Measurements from ENCODE around the gene C10orf95. TPM values are rescaled to one million over a fixed set of nuclear protein-coding genes. Genes with fewer than 3 reads are reported as not detected.

C10orf95 gene
- total RNA-seq, 1 donor = not detected

DNA sequence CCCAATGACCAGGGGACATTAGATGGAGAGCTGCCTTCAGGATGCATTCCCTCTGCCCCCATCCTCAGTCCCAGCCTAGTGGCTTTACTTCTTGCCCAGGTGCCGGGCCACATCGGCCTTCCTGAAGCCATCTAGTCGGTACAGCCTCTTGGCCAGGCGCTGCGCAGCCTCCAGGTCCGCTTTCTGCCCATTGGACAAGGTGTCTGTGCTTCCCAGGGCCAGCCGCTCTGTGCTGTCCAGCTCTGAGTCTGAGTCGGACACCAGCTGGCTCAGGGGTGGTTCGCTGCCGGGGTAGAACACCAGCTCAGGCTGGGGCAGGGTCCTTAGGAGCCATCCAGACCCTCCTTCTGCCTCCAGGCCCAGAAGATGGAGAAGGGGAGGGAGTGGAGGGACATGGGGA, 39.0 kb downstream of the C10orf95 start:
- TF ChIP-seq, protein P1, sequence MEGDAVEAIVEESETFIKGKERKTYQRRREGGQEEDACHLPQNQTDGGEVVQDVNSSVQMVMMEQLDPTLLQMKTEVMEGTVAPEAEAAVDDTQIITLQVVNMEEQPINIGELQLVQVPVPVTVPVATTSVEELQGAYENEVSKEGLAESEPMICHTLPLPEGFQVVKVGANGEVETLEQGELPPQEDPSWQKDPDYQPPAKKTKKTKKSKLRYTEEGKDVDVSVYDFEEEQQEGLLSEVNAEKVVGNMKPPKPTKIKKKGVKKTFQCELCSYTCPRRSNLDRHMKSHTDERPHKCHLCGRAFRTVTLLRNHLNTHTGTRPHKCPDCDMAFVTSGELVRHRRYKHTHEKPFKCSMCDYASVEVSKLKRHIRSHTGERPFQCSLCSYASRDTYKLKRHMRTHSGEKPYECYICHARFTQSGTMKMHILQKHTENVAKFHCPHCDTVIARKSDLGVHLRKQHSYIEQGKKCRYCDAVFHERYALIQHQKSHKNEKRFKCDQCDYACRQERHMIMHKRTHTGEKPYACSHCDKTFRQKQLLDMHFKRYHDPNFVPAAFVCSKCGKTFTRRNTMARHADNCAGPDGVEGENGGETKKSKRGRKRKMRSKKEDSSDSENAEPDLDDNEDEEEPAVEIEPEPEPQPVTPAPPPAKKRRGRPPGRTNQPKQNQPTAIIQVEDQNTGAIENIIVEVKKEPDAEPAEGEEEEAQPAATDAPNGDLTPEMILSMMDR (IDR thresholded peaks at IDR 0.05; ENCODE audit: insufficient read depth, low read length) = no peak
- no peak overlapping the region for H3K4me3 ChIP-seq (ENCODE audit: low read depth, low read length)
- no peak for DNase-seq (ENCODE audit: low read depth)

DNA sequence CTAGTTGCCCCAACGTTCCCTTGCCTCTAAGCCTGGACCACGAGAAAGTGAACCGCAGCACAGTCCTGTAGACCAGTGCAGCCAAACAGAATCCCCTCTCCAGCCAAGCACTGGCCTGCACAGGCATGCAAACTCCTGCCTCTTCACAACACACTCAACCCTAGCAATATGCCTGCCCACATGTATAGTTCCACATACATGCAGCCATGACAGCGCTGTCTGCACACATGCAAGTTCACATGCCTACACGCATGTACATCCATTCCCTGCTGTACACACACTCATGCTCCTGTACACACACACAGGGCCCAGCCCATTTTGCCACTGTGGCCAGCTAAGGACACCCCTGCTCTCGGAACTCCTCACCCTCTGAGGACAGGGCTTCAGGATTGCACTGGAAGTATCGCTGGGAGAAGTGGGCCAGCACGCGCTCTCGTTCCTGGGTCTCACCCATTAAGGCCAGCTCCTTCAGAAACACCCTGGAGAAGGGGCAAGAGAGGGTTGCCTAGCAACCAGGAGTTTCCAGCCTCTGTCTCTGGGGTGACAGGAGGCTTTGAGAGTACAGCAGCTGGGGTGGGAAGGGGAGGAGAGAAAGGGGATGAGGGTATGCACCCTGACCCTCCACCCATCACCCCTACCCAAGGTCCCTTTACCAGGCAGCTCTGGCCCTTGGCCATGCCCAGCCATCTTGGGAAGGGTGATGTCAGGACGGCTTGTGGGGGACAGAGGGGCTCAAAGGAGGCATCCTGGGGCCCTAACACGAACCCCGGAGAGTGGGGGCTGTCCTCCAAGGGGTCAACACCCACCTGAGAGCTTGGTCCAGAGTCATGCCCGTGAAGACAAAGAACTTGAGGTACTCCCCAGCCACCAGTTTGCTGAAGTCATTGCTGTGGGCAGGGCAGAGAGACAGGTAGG, 39.7 kb downstream of the C10orf95 start:
- no peak overlapping the region for H3K4me3 ChIP-seq (ENCODE audit: low read depth, low read length)
- TF ChIP-seq, protein P1 (IDR thresholded peaks at IDR 0.05; ENCODE audit: insufficient read depth, low read length) = no peak
- DNase-seq (ENCODE audit: low read depth) = no peak

DNA sequence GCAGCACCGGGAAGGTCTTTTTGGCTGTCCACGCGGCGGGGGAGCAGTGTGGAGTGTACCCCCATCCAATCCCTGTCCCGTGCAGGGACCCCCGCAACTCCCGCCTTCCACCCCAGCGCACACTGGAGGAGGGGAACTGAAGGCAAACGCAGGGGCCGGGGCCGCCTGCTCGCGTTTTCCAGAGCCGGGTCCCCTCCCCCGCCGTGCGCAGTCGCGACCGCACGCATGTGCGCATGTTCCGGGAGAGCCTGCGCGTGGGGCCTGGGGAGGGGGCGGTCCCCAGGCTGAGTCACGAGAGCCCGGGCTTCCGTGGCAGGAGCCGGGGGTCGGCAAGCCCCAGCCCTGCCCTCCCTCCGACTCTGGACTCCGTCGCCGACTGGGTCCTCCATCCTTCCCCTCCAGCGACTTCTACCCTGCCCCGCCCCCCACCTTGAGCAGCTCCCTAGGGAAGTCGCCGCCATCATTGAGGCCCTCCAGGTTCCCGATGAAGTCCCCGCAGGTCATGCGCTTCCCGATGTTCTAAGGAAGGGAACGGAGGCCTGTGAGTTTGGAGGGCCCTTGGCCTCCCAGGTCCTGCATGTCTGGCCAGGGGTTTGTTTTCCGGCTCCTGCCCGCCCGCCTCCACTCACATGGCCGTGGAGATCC, 40.8 kb downstream of the C10orf95 start:
- no peak for DNase-seq (ENCODE audit: low read depth)
- TF ChIP-seq, protein P1 (IDR thresholded peaks at IDR 0.05; ENCODE audit: insufficient read depth, low read length) = no peak
- H3K4me3 ChIP-seq (ENCODE audit: low read depth, low read length) = peak overlapping the region; percentile 28

DNA sequence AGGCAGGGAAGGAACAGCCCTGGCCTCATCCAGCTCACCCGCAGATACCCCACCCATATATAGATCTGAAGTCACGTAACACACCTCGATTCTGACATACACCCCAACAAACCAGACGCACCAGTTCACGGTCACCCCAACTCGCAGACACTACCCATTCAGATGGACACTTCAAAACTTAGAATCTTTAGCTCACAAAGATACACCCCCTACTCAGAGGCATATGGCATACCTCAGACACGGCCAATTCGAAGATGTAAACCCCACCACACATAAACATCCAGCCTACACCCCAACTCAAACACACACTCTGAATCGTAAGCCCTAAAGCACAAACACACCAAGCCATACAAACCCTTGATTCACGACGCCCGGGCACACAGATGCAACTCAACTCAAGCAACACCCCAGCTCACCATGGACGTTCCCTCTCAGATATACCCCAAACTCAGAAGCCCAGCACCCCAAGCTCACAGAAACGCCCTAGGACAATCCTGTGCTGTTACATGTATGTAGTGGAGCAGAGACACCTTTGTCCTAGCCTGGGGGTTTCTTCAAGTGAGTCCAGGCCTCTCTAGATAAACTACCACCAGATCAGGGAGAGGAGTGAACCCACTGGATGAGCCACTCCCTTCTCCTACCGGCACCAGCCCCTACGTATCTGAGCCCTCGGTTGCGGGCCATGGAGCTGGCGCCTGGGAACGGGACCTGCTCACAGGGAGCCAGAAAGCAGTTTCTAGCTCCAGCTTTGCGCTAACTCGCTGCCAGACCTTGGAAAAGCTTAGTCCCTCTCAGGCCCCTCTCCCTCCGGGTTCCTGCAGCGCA, 41.5 kb downstream of the C10orf95 start:
- TF ChIP-seq, protein P1 (IDR thresholded peaks at IDR 0.05; ENCODE audit: insufficient read depth, low read length) = no peak
- no peak for DNase-seq (ENCODE audit: low read depth)
- peak overlapping the region; percentile 25 for H3K4me3 ChIP-seq (ENCODE audit: low read depth, low read length)

DNA sequence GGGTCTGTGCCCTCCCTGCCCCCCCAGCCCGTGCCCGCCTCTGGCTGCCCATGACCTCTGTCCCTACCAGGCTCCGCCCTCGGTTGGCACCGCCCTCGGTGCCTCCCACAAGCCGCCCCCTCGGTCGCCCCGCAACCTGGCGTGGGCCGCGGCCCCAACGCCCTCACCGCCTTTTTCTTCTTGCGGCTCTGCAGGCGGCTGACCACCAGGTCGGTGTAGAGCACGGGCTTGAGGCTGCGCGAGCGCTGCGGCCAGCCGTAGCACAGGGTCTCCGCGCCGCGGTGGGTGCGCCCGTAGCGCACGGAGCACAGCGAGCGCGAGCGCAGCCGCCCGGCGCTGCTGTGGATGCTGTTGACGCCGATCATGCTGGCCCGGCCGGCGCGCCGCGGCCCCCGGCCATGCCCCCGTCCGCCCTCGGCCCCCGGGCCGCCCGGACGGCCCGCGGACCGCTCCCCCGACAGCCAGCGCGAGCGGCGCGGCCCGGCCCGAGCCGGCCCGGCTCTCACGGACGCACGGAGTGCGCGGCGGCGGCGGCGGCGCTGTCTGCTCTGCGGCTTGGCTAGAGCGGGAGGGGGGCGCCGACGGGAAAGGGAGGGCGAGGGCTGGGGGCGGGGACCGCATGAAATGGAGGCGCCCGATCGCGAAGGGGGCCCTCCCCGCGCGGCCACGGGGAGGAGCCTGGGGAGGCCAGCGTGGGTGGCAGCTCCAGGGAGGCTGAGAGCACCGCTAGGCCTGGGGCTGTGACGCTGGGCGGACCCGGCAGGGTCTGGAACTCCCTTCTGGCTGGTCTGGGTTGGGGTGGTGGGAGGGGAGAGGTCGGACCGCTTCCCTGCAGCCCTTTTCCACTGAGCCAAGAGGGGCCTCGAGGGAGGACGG, 42.4 kb downstream of the C10orf95 start:
- no peak for DNase-seq (ENCODE audit: low read depth)
- H3K4me3 ChIP-seq (ENCODE audit: low read depth, low read length) = peak overlapping the region; percentile 47
- TF ChIP-seq, protein P1 (IDR thresholded peaks at IDR 0.05; ENCODE audit: insufficient read depth, low read length) = no peak

Data from fibroblast of the aortic adventitia (primary cell).